PFSK-1 (cell line): ENCODE results near the gene GALNT12.

Experiments used
- FOXP2 ChIP-seq: optimal IDR thresholded peaks from 2 replicates; pipeline ENCODE3; 2011; ENCODE audit warnings: borderline replicate concordance, control low read depth, inconsistent platforms; ENCODE audit not compliant: insufficient read depth; ENCODE audit errors: extremely low read length, extremely low read depth
- POLR2AphosphoS5 ChIP-seq: IDR thresholded peaks from 2 replicates; pipeline ENCODE4 v1.6.1; 2012; ENCODE audit warnings: low read depth, mild to moderate bottlenecking, control low read depth, low read length, moderate library complexity
- SIN3A ChIP-seq: IDR thresholded peaks from 2 replicates; pipeline ENCODE4 v1.6.1; 2012; ENCODE audit warnings: mild to moderate bottlenecking, low read length, moderate library complexity, borderline replicate concordance; ENCODE audit not compliant: insufficient read depth
- TAF1 ChIP-seq: IDR thresholded peaks from 2 replicates; pipeline ENCODE4 v1.6.1; 2012; ENCODE audit warnings: low read length, control low read depth, borderline replicate concordance; ENCODE audit not compliant: insufficient read depth
- TF ChIP-seq, protein P1 (sequence below), 2 experiments: IDR thresholded peaks; 2 replicates each; pipeline versions ENCODE4 v1.6.1 to v1.8.0; 2011 to 2012; ENCODE audit warnings: low read depth in 2 of 2, low read length in 2 of 2, control low read depth in 1 of 2, inconsistent platforms in 1 of 2, mild to moderate bottlenecking in 1 of 2, moderate library complexity in 1 of 2; ENCODE audit not compliant: insufficient read depth in 1 of 2

GALNT12 gene

DNA sequence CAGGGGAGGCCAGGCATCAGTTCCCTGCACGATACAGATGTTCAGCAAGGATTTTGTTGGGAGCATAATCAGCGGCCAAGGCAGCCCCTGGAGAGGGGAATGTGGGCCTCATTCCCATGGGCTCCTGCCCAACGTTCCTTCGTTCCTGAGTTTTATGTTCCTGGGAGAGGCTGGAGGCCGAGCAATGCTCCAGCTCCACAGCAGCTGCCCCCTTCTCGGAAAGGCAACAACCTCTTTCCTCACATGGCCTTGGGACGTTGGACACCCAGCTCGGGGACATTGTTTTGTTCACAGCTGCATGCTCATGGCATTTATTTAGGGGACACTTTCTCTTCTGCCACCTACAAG lies 72.5 kb downstream of the GALNT12 start:
- no peak for TF ChIP-seq FOXP2
- no peak for TF ChIP-seq POLR2AphosphoS5
- TF ChIP-seq, protein P1, sequence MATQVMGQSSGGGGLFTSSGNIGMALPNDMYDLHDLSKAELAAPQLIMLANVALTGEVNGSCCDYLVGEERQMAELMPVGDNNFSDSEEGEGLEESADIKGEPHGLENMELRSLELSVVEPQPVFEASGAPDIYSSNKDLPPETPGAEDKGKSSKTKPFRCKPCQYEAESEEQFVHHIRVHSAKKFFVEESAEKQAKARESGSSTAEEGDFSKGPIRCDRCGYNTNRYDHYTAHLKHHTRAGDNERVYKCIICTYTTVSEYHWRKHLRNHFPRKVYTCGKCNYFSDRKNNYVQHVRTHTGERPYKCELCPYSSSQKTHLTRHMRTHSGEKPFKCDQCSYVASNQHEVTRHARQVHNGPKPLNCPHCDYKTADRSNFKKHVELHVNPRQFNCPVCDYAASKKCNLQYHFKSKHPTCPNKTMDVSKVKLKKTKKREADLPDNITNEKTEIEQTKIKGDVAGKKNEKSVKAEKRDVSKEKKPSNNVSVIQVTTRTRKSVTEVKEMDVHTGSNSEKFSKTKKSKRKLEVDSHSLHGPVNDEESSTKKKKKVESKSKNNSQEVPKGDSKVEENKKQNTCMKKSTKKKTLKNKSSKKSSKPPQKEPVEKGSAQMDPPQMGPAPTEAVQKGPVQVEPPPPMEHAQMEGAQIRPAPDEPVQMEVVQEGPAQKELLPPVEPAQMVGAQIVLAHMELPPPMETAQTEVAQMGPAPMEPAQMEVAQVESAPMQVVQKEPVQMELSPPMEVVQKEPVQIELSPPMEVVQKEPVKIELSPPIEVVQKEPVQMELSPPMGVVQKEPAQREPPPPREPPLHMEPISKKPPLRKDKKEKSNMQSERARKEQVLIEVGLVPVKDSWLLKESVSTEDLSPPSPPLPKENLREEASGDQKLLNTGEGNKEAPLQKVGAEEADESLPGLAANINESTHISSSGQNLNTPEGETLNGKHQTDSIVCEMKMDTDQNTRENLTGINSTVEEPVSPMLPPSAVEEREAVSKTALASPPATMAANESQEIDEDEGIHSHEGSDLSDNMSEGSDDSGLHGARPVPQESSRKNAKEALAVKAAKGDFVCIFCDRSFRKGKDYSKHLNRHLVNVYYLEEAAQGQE (IDR thresholded peaks at IDR 0.05; ENCODE audit: insufficient read depth in 1 of 2, low read depth in 2 of 2, low read length in 2 of 2): no peak
- no peak for TF ChIP-seq TAF1
- TF ChIP-seq SIN3A: no peak

DNA sequence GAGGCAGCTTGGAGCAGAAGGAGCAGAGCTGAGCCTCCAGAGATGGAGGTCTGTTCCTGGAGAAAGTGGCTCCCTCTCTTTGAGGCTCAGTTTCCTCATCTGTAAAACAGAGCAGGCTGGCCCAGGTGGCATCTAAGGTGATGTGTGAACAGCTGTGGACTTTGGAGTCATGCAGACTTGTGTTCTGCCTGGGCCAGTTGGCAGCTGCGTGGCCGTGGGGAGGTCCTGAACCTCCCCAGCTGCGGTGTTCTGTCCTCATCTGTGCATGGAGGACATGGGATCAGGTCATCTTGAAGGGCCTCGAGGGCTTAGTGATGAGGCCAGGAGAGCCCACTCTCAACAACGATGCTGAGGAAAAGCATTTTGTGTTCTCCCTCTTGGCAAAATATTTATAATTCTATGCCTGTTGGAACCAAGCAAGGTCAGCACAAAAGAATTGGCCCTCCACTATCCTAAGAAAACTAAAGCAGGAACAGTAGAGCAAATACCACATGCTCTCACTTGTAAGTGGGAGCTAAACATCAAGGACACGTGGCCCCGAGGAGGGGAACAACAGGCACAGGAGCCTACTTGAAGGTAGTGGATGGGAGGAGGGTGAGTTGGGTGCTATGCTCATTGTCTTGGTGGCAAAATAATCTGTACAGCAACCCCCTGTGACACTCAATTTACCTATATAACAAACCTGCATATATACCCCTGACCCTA lies 73.0 kb downstream of the GALNT12 start:
- TF ChIP-seq TAF1: no peak
- TF ChIP-seq FOXP2: no peak
- TF ChIP-seq SIN3A: no peak
- TF ChIP-seq, protein P1 (IDR thresholded peaks at IDR 0.05; ENCODE audit: insufficient read depth in 1 of 2, low read depth in 2 of 2, low read length in 2 of 2): no peak
- TF ChIP-seq POLR2AphosphoS5: no peak

DNA sequence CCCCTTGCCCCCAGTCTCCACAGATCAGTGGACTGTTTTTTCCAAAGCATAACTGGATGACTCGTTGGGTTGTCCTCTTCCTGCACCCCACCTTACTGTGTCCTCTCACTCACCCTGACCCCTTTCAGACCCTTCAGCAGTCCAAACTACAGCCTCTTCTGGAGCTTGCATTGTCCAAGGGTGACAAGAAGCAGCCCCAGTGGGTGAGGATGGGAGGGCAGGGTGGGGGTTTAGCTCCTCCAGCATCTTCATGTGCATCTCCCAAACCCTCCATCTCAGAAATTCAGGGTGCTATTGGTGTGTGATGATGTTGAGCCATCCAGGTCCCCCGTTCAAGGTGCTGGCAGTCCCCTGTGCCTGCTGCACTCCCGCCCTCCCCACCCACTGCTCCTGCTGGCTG lies 73.9 kb downstream of the GALNT12 start:
- TF ChIP-seq TAF1: no peak
- no peak for TF ChIP-seq POLR2AphosphoS5
- no peak for TF ChIP-seq SIN3A
- TF ChIP-seq FOXP2: no peak
- TF ChIP-seq, protein P1 (IDR thresholded peaks at IDR 0.05; ENCODE audit: insufficient read depth in 1 of 2, low read depth in 2 of 2, low read length in 2 of 2): no peak

DNA sequence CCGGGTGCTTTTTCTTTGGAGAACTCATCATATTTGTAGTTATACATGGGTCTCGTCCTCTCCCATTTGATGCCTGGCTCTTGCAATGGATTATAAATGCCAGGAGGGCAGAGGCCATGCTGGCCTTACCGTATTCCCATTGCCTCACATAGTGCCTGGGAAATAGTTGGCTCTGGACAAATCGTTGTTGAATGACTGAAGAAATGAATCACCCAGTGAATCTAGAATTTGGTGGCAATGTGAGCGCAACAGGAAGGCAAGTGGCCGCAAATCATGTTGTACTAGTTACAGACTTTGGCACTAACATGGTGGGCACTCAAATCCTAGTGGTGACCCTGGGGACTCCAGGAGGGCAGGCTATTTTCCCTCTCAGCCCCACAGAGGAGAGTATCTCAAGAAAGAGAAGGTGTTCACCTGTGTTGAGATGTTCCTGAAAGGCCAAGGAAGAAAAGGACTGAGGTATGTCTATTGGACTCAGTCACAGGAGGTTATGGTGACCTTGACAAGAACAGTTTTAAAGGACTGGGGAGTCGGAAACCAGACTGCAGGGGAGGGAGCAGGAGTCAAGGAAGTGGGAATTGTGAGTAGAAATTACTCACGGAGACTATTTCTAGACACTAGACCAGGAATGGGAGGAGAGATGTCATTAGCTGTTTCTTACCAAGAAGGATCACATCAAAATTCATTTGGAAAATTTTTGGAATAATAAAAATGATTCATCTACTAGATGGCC lies 74.5 kb downstream of the GALNT12 start:
- TF ChIP-seq SIN3A (no peak), POLR2AphosphoS5 (no peak), FOXP2 (no peak), TAF1 (no peak)
- TF ChIP-seq, protein P1 (IDR thresholded peaks at IDR 0.05; ENCODE audit: insufficient read depth in 1 of 2, low read depth in 2 of 2, low read length in 2 of 2): no peak
